Chondrocyte (in vitro differentiated cells): Measurements from ENCODE around the gene RASAL2. TPM values are rescaled to one million over a fixed set of nuclear protein-coding genes. Genes with fewer than 3 reads are reported as not detected.

Experiments used
- DNase-seq: peaks from one replicate; pipeline ENCODE4 v3.0.0; 2021; ENCODE audit warnings: mixed read lengths, low spot score
- H3K27ac Mint-ChIP-seq: one replicate; pipeline ENCODE4 v1.8.0; 2021; ENCODE audit warnings: mild to moderate bottlenecking, moderate library complexity, mixed read lengths; ENCODE audit not compliant: unreplicated experiment
- H3K27me3 Mint-ChIP-seq: 2 replicates; pipeline ENCODE4 v1.8.0; 2021; ENCODE audit warnings: low read depth, mixed read lengths
- H3K36me3 Mint-ChIP-seq: 2 replicates; pipeline ENCODE4 v1.8.0; 2021; ENCODE audit warnings: low read depth, mixed read lengths
- H3K4me1 Mint-ChIP-seq: 2 replicates; pipeline ENCODE4 v1.8.0; 2021; ENCODE audit warnings: low read depth, mild to moderate bottlenecking, mixed read lengths
- H3K4me3 Mint-ChIP-seq: one replicate; pipeline ENCODE4 v1.8.0; 2021; ENCODE audit warnings: mild to moderate bottlenecking, moderate library complexity, mixed read lengths; ENCODE audit not compliant: unreplicated experiment
- H3K9me3 Mint-ChIP-seq: 2 replicates; pipeline ENCODE4 v1.8.0; 2021; ENCODE audit warnings: low read depth, mixed read lengths
- total RNA-seq: library from RNA; stranded (reverse); gene quantifications from 3 replicates; pipeline ENCODE4 v1.2.1, GENCODE V29; 2021
- TF ChIP-seq, protein P1 (sequence below): fragments of 200-600 bp; sonication (generic); IDR thresholded peaks from 2 replicates; pipeline ENCODE4 v1.5.0; 2021; ENCODE audit warnings: antibody characterized with exemption, mild to moderate bottlenecking, moderate library complexity

The RASAL2 gene
- total RNA-seq, 1 donor from 2014 or later = 40.1 TPM

DNA sequence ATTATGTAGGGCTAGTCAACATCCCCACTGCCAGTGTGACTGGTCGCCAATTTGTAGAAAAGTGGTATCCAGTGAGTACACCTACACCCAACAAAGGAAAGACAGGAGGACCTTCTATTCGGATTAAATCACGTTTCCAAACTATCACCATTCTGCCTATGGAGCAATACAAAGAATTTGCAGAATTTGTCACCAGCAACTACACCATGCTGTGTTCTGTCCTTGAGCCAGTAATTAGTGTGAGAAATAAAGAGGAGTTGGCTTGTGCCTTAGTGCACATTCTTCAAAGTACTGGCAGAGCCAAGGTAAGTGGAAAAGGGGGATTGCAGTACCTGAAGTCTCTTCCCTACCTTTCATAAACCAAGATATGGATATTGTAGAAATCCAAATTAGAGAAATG, 349.0 kb downstream of the RASAL2 start:
- TF ChIP-seq, protein P1, sequence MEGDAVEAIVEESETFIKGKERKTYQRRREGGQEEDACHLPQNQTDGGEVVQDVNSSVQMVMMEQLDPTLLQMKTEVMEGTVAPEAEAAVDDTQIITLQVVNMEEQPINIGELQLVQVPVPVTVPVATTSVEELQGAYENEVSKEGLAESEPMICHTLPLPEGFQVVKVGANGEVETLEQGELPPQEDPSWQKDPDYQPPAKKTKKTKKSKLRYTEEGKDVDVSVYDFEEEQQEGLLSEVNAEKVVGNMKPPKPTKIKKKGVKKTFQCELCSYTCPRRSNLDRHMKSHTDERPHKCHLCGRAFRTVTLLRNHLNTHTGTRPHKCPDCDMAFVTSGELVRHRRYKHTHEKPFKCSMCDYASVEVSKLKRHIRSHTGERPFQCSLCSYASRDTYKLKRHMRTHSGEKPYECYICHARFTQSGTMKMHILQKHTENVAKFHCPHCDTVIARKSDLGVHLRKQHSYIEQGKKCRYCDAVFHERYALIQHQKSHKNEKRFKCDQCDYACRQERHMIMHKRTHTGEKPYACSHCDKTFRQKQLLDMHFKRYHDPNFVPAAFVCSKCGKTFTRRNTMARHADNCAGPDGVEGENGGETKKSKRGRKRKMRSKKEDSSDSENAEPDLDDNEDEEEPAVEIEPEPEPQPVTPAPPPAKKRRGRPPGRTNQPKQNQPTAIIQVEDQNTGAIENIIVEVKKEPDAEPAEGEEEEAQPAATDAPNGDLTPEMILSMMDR = no peak
- Mint-ChIP-seq H3K36me3 (peaks cover 33% of the 10 kb centered on the region), H3K4me3 (no peak overlapping the region), H3K4me1 (peaks cover 5% of the 10 kb centered on the region), H3K27me3 (no peaks in the 10 kb centered on the region), H3K9me3 (no peaks in the 10 kb centered on the region), H3K27ac (no peak overlapping the region)
- no peak for DNase-seq

DNA sequence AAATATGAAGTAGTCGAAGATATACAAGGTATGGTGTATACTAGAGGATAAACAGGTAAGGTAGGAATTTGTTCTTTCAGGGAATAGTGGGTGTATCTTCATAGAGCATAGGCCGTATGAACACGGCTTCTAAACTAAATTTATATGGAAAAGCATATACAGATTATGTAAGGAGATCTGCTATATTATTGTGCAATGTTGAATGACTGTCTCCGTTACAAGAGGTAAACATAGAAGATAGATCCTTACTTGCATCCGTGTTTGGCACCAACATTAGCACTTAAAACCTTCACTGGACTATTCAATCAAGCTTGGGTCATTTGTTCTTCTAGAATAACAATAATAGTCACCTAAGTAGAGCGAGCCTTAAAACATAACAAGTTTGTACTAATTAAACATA, 357.0 kb downstream of the RASAL2 start:
- DNase-seq = no peak
- TF ChIP-seq, protein P1 = no peak
- Mint-ChIP-seq H3K27ac (no peak overlapping the region), H3K4me1 (peaks cover 5% of the 10 kb centered on the region), H3K36me3 (peaks cover 13% of the 10 kb centered on the region), H3K4me3 (no peak overlapping the region), H3K9me3 (no peaks in the 10 kb centered on the region), H3K27me3 (no peaks in the 10 kb centered on the region)

DNA sequence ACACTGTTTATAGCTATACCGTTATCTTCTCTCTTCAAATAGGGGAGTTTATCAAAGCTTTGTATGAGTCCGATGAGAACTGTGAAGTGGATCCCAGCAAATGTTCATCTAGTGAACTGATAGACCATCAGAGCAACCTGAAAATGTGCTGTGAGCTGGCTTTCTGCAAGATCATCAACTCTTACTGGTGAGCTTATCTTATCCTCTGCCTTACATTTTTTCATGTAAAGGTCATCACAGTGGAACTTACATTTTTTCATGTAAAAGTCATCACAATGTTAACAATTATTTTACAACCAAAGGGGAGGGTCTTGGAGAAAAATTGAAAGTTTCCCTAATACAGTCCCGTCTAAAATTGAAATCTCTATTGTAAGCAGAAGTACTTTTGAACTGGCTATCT, 357.6 kb downstream of the RASAL2 start:
- no peak overlapping the region for H3K4me3 Mint-ChIP-seq
- no peaks in the 10 kb centered on the region for H3K27me3 Mint-ChIP-seq
- H3K4me1 Mint-ChIP-seq = peaks cover 5% of the 10 kb centered on the region
- peaks cover 16% of the 10 kb centered on the region for H3K36me3 Mint-ChIP-seq
- no peak for DNase-seq
- no peaks in the 10 kb centered on the region for H3K9me3 Mint-ChIP-seq
- TF ChIP-seq, protein P1 = no peak
- H3K27ac Mint-ChIP-seq = no peak overlapping the region

DNA sequence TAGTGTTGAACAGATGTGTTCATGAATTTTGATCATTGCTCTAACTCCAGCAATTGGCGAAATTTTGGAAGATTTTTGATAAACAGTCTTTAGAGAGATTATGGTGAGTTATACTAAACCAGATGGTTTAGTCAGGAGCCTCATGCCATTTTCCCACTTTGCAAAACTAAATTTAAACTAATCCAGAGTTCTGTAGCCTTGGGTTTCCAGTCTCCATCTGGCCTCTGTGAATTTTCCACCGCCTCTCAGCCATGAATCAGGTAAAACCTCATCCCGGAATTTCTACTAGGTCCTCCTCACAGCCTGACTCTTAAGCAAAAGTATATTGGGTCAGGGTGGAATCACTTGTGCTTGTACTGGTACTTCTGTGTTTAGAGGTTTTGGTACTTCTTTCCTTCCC, 358.1 kb downstream of the RASAL2 start:
- Mint-ChIP-seq H3K4me1 (peaks cover 5% of the 10 kb centered on the region), H3K27me3 (no peaks in the 10 kb centered on the region), H3K4me3 (no peak overlapping the region), H3K27ac (no peak overlapping the region), H3K36me3 (peaks cover 21% of the 10 kb centered on the region), H3K9me3 (no peaks in the 10 kb centered on the region)
- TF ChIP-seq, protein P1 = no peak
- DNase-seq = no peak

DNA sequence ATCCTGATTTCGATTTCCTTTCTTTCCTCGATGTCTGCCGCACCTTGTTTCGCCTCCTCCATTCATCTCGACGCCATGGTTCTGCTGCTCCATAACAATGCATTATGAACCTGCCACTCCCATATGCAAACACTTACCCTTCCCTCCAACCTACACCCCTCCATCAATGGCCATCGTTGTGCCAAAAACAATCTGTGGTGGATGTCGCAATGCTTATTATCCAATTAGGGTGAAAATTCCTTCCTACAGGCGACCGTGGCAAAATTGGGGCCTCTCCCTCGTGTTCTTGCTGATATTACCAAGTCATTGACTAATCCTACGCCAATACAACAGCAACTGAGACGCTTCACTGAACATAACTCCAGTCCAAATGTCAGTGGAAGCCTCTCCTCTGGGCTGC, 362.6 kb downstream of the RASAL2 start:
- Mint-ChIP-seq H3K27ac (no peak overlapping the region), H3K4me3 (no peak overlapping the region), H3K27me3 (no peaks in the 10 kb centered on the region), H3K4me1 (peaks cover 2% of the 10 kb centered on the region), H3K36me3 (peaks cover 32% of the 10 kb centered on the region), H3K9me3 (no peaks in the 10 kb centered on the region)
- no peak for DNase-seq
- TF ChIP-seq, protein P1 = no peak
